DOHH2 (cell line): ENCODE results near the gene NFATC4.

Experiments used
- CTCF ChIP-seq: fragments of 200-600 bp; sonication (generic); IDR thresholded peaks from one replicate; pipeline ENCODE4 v1.5.1; 2014; ENCODE audit warnings: antibody characterized with exemption, mild to moderate bottlenecking, low read depth, low read length; ENCODE audit not compliant: poor library complexity, severe bottlenecking
- EZH2phosphoT487 ChIP-seq: fragments of 200-600 bp; sonication (generic); IDR thresholded peaks from 2 replicates; pipeline ENCODE4 v1.6.1; 2017; ENCODE audit warnings: borderline replicate concordance, mild to moderate bottlenecking, antibody characterized with exemption, low read length, moderate library complexity, mixed read lengths

GRCh38 chr14:24416932-24417619, 49.1 kb downstream of the NFATC4 start:
- TF ChIP-seq CTCF, result no peak
- no peak for TF ChIP-seq EZH2phosphoT487
